HCT116 (cell line): ENCODE data around the gene GATA3. TPM values are rescaled to one million over a fixed set of nuclear protein-coding genes. Genes with fewer than 3 reads are reported as not detected.

Experiments
- ATAC-seq: fragments of 200-7000 bp; cut with Tn5 transposase; 2 replicates; pipeline ENCODE4 v1.9.1; 2020; ENCODE audit warnings: mild to moderate bottlenecking, moderate library complexity
- BruUV-seq: library from RNA; stranded (reverse); fragments of 400-500 nt; replicated peaks from 2 replicates; lab custom pipeline; 2021; lab: Mats Ljungman, UMichigan
- CTCF ChIA-PET: fragments of 300-600 bp; sonication (Branson Sonifier 250); formaldehyde crosslinking; loops from one replicate; lab custom pipeline; 2021; ENCODE audit warnings: antibody characterized with exemption; lab: Charles Lee
- POLR2A ChIA-PET: fragments of 300-600, 350-600 bp; sonication (Branson Sonifier 250); formaldehyde crosslinking; loops from one replicate; lab custom pipeline; 2021; ENCODE audit warnings: antibody characterized with exemption; lab: Charles Lee
- RAD21 ChIA-PET, 2 experiments: fragments of 300-600 bp; sonication (Branson Sonifier 250); formaldehyde crosslinking; loops; one replicate each; lab custom pipeline; 2023; ENCODE audit warnings: low total read pairs in 2 of 2; ENCODE audit not compliant: uncharacterized antibody in 2 of 2, unreplicated experiment in 2 of 2, low non-redundant PET in 1 of 2; lab: Charles Lee
- DNase-seq: peaks from one replicate; pipeline ENCODE4 v3.0.0-alpha.2; 2010; ENCODE audit warnings: low read depth, low spot score
- H2AFZ ChIP-seq: fragments of 200-600 bp; shearing (Covaris generic), sonication (generic); 2 replicates; pipeline ENCODE4 v1.6.1; 2017; ENCODE audit warnings: low read depth, mixed run types, mixed read lengths, antibody characterized with exemption, low read length; ENCODE audit not compliant: poor library complexity, severe bottlenecking
- H3K27ac ChIP-seq: 2 replicates; pipeline ENCODE4 v1.5.1; 2012; ENCODE audit warnings: low read depth, low read length
- H3K27me3 ChIP-seq: fragments of 200-600 bp; sonication (generic); 2 replicates; pipeline ENCODE4 v1.6.1; 2016; ENCODE audit warnings: mixed run types, low read length, mixed read lengths; ENCODE audit not compliant: insufficient read depth
- H3K36me3 ChIP-seq, 2 experiments: fragments of 200-500 bp in 1 of 2; fragments of 200-600 bp in 1 of 2; sonication (Bioruptor generic) in 1 of 2; sonication (generic) in 1 of 2; 2 replicates each; pipeline versions ENCODE4 v1.5.1 to v1.6.1; 2014 to 2016; ENCODE audit warnings: low read length in 2 of 2, inconsistent platforms in 1 of 2, mixed read lengths in 1 of 2, mixed run types in 1 of 2; ENCODE audit not compliant: insufficient read depth in 2 of 2, control insufficient read depth in 1 of 2
- H3K4me1 ChIP-seq, 2 experiments: fragments of 200-600 bp in 1 of 2; sonication (generic) in 1 of 2; 2 replicates each; pipeline versions ENCODE4 v1.5.1 to v1.6.1; 2012 to 2017; ENCODE audit warnings: low read length in 2 of 2, inconsistent platforms in 1 of 2, mild to moderate bottlenecking in 1 of 2, mixed read lengths in 1 of 2, mixed run types in 1 of 2, moderate library complexity in 1 of 2; ENCODE audit not compliant: insufficient read depth in 2 of 2, control insufficient read depth in 1 of 2
- H3K4me2 ChIP-seq: fragments of 200-600 bp; sonication (generic); 2 replicates; pipeline ENCODE4 v1.6.1; 2017; ENCODE audit warnings: mixed run types, low read length, mixed read lengths
- H3K4me3 ChIP-seq, 2 experiments: fragments of 200-600 bp in 1 of 2; sonication (generic) in 1 of 2; replicated peaks in 1 of 2; 2 replicates each; pipeline ENCODE4 v1.5.1; 2011 to 2016; ENCODE audit warnings: low read length in 2 of 2, control low read depth in 1 of 2, low read depth in 1 of 2, mild to moderate bottlenecking in 1 of 2, mixed read lengths in 1 of 2, mixed run types in 1 of 2
- H3K79me2 ChIP-seq: fragments of 200-600 bp; sonication (generic); 2 replicates; pipeline ENCODE4 v1.6.1; 2017; ENCODE audit warnings: mild to moderate bottlenecking, mixed run types, low read length, moderate library complexity, mixed read lengths; ENCODE audit not compliant: insufficient read depth
- H3K9ac ChIP-seq: fragments of 200-600 bp; sonication (generic); 2 replicates; pipeline ENCODE4 v1.6.1; 2016; ENCODE audit warnings: low read length, mixed read lengths
- H3K9me2 ChIP-seq: fragments of 200-600 bp; sonication (generic), shearing (Covaris generic); 2 replicates; pipeline ENCODE4 v1.6.1; 2017; ENCODE audit warnings: mixed run types, mild to moderate bottlenecking, moderate library complexity; ENCODE audit not compliant: insufficient read depth
- H3K9me3 ChIP-seq, 2 experiments: fragments of 200-500 bp in 1 of 2; fragments of 200-600 bp in 1 of 2; sonication (Bioruptor generic) in 1 of 2; sonication (generic) in 1 of 2; 2 replicates each; pipeline ENCODE4 v1.6.1; 2014 to 2017; ENCODE audit warnings: low read length in 2 of 2, mixed read lengths in 2 of 2, inconsistent platforms in 1 of 2, low read depth in 1 of 2, mild to moderate bottlenecking in 1 of 2, mixed run types in 1 of 2, moderate library complexity in 1 of 2; ENCODE audit not compliant: control insufficient read depth in 1 of 2, insufficient read depth in 1 of 2
- H4K20me1 ChIP-seq: fragments of 200-600 bp; sonication (generic), shearing (Covaris generic); 2 replicates; pipeline ENCODE4 v1.6.1; 2017; ENCODE audit warnings: mixed run types, mild to moderate bottlenecking, moderate library complexity; ENCODE audit not compliant: insufficient read depth
- CEBPB ChIP-seq: IDR thresholded peaks from 2 replicates; pipeline ENCODE4 v1.6.1; 2012; ENCODE audit warnings: low read depth
- EGR1 ChIP-seq: IDR thresholded peaks from 2 replicates; pipeline ENCODE4 v1.6.1; 2012; ENCODE audit warnings: low read depth
- ELF1 ChIP-seq: IDR thresholded peaks from 2 replicates; pipeline ENCODE4 v1.6.1; 2012; ENCODE audit warnings: low read depth, borderline replicate concordance
- EZH2phosphoT487 ChIP-seq: fragments of 200-600 bp; IDR thresholded peaks from 2 replicates; pipeline ENCODE4 v1.6.1; 2018; ENCODE audit warnings: antibody characterized with exemption, borderline replicate concordance
- POLR2A ChIP-seq: IDR thresholded peaks from 2 replicates; pipeline ENCODE4 v1.7.0; 2011; ENCODE audit warnings: borderline replicate concordance; ENCODE audit not compliant: insufficient read depth, insufficient read length; ENCODE audit errors: extremely low read depth
- RAD21 ChIP-seq: IDR thresholded peaks from 2 replicates; pipeline ENCODE4 v1.6.1; 2012; ENCODE audit warnings: low read depth, mild to moderate bottlenecking
- SIN3A ChIP-seq: IDR thresholded peaks from 2 replicates; pipeline ENCODE4 v1.6.1; 2012; ENCODE audit warnings: low read depth
- TCF7L2 ChIP-seq: IDR thresholded peaks from 2 replicates; pipeline ENCODE4 v1.7.0; 2011; ENCODE audit warnings: borderline replicate concordance, inconsistent platforms; ENCODE audit not compliant: insufficient read depth, insufficient read length; ENCODE audit errors: extremely low read depth
- YY1 ChIP-seq: IDR thresholded peaks from 2 replicates; pipeline ENCODE4 v1.6.1; 2011; ENCODE audit warnings: low read length, low read depth, moderate library complexity, mild to moderate bottlenecking; ENCODE audit not compliant: insufficient replicate concordance; ENCODE audit errors: extremely low read depth
- intact Hi-C: fragments of 100-400 bp; cut with micrococcal nuclease; formaldehyde crosslinking; loops from 2 replicates; pipeline ENCODE4 v1.10.0; 2022
- total RNA-seq: library from RNA; stranded (reverse); gene quantifications from one replicate; pipeline ENCODE4 v1.2.1, GENCODE V29; 2021; ENCODE audit not compliant: unreplicated experiment
- TF ChIP-seq, protein P1 (sequence below): IDR thresholded peaks from 2 replicates; pipeline ENCODE4 v1.6.1; 2011; ENCODE audit warnings: mild to moderate bottlenecking, low read length, moderate library complexity; ENCODE audit not compliant: insufficient replicate concordance; ENCODE audit errors: extremely low read depth
- TF ChIP-seq, protein P2 (sequence below): IDR thresholded peaks from 2 replicates; pipeline ENCODE4 v1.6.1; 2012
- TF ChIP-seq, protein P3 (sequence below), 3 experiments: fragments of 200-600 bp in 1 of 3; sonication (generic) in 1 of 3; IDR thresholded peaks in 2 of 3; conservative IDR thresholded peaks in 1 of 3; 2 replicates each; pipeline ENCODE4 v1.5.1; 2012 to 2017; ENCODE audit warnings: low read depth in 2 of 3, low read length in 2 of 3, antibody characterized with exemption in 1 of 3, borderline replicate concordance in 1 of 3, control low read depth in 1 of 3, mild to moderate bottlenecking in 1 of 3, mixed read lengths in 1 of 3, mixed run types in 1 of 3, moderate library complexity in 1 of 3; ENCODE audit not compliant: insufficient read depth in 1 of 3

Gene GATA3
- total RNA-seq, 1 experiment from 2014 or later = 2.7 TPM

DNA sequence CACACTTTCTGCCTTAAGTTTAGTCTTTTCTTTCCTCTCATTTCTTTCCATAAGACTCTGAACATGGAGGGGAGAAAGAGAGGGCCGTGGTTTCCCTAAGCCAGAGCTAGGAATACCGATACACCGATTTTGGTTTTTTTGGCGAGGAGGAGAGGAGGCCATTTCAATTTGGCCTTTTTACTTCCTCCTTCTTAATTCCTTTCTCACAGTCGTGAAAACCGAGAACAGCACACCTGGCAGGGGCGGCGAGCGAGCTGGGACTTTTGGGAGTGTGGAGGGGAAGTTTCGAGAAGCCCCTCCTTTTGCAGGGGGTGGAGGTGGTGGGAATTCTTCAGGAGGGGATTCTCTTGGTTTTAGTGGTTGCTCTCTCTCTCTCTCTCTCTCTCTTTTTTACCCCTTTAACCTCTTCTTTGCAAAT is 6.2 kb downstream of the GATA3 start:
- H4K20me1 ChIP-seq = no peaks in the 10 kb centered on the region
- no peaks in the 10 kb centered on the region for H3K27me3 ChIP-seq
- no peak overlapping the region for H3K4me2 ChIP-seq
- BruUV-seq = no TSS peak
- no peak overlapping the region for H3K27ac ChIP-seq
- intact Hi-C loops = no loop called here
- no peaks in the 10 kb centered on the region for H3K9me2 ChIP-seq
- H2AFZ ChIP-seq = no peak overlapping the region
- no peaks in the 10 kb centered on the region for H3K79me2 ChIP-seq
- H3K4me1 ChIP-seq = no peaks in the 10 kb centered on the region
- RAD21 ChIA-PET = no interaction called here
- POLR2A ChIA-PET = no interaction called here
- ATAC-seq = no peak
- no peaks in the 10 kb centered on the region for H3K36me3 ChIP-seq
- no peaks in the 10 kb centered on the region for H3K9me3 ChIP-seq
- no peak overlapping the region for H3K4me3 ChIP-seq
- H3K9ac ChIP-seq = no peak overlapping the region
- TF ChIP-seq, protein P1, sequence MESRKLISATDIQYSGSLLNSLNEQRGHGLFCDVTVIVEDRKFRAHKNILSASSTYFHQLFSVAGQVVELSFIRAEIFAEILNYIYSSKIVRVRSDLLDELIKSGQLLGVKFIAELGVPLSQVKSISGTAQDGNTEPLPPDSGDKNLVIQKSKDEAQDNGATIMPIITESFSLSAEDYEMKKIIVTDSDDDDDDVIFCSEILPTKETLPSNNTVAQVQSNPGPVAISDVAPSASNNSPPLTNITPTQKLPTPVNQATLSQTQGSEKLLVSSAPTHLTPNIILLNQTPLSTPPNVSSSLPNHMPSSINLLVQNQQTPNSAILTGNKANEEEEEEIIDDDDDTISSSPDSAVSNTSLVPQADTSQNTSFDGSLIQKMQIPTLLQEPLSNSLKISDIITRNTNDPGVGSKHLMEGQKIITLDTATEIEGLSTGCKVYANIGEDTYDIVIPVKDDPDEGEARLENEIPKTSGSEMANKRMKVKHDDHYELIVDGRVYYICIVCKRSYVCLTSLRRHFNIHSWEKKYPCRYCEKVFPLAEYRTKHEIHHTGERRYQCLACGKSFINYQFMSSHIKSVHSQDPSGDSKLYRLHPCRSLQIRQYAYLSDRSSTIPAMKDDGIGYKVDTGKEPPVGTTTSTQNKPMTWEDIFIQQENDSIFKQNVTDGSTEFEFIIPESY = no peak
- TF ChIP-seq, protein P2, sequence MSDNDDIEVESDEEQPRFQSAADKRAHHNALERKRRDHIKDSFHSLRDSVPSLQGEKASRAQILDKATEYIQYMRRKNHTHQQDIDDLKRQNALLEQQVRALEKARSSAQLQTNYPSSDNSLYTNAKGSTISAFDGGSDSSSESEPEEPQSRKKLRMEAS = no peak
- TF ChIP-seq, protein P3, sequence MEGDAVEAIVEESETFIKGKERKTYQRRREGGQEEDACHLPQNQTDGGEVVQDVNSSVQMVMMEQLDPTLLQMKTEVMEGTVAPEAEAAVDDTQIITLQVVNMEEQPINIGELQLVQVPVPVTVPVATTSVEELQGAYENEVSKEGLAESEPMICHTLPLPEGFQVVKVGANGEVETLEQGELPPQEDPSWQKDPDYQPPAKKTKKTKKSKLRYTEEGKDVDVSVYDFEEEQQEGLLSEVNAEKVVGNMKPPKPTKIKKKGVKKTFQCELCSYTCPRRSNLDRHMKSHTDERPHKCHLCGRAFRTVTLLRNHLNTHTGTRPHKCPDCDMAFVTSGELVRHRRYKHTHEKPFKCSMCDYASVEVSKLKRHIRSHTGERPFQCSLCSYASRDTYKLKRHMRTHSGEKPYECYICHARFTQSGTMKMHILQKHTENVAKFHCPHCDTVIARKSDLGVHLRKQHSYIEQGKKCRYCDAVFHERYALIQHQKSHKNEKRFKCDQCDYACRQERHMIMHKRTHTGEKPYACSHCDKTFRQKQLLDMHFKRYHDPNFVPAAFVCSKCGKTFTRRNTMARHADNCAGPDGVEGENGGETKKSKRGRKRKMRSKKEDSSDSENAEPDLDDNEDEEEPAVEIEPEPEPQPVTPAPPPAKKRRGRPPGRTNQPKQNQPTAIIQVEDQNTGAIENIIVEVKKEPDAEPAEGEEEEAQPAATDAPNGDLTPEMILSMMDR (IDR thresholded peaks at IDR 0.05 in 2 of 3, conservative IDR thresholded peaks at IDR 0.05 in 1 of 3; ENCODE audit: borderline replicate concordance in 1 of 3, insufficient read depth in 1 of 3, low read depth in 2 of 3, low read length in 2 of 3) = no peak
- no peak for TF ChIP-seq YY1
- TF ChIP-seq EZH2phosphoT487 = no peak
- no peak for TF ChIP-seq RAD21
- TF ChIP-seq EGR1 = no peak
- no peak for TF ChIP-seq TCF7L2
- no peak for TF ChIP-seq SIN3A
- no peak for TF ChIP-seq CEBPB
- no peak for TF ChIP-seq ELF1
- TF ChIP-seq POLR2A = no peak
- CTCF ChIA-PET = no interaction called here
- DNase-seq = no peak
